ENCODE results near the gene RBM6. TPM values are rescaled to one million over a fixed set of nuclear protein-coding genes. Genes with fewer than 3 reads are reported as not detected.

Gene RBM6
- total RNA-seq, 1 donor from 2014 or later = 53.9 TPM

DNA sequence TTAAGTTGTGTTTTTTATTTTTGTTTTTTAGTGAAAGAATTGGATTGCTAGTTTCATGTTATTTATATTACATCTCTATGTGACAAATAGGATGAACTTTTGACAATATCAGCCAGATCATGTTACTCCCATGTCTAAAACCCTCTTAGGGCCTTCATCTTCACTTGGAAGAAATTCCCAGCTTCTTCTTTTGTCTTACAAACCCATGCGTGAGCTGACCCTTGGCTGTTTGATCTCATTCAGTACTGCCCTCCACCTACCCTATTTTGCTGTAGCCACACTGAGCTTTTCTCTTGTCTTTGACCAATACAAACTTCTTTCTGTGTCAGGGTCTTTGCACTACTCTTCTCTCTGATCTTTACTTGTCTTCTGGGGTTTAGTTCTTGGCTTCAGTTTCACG is 37.0 kb downstream of the RBM6 start:
- H3K9ac ChIP-seq (ENCODE audit: low read length) = no peak overlapping the region
- H3K4me3 Mint-ChIP-seq (ENCODE audit: unreplicated experiment) = no peak overlapping the region
- H3K9me3 Mint-ChIP-seq (ENCODE audit: unreplicated experiment) = no peaks in the 10 kb centered on the region
- no peak overlapping the region for H2AFZ ChIP-seq (ENCODE audit: low read depth, low read length)
- DNase-seq (ENCODE audit: low read depth) (no peak), FAIRE-seq (no peak)
- H3K4me3 ChIP-seq (ENCODE audit: insufficient read depth, low read depth, low read length) = no peak overlapping the region
- no peak overlapping the region for H3K4me2 ChIP-seq (ENCODE audit: low read length)
- H3K36me3 ChIP-seq (ENCODE audit: insufficient read depth, low read length) = peaks cover 22% of the 10 kb centered on the region
- no peaks in the 10 kb centered on the region for H3K27me3 ChIP-seq (ENCODE audit: insufficient read depth, low read length)
- TF ChIP-seq, protein P1, sequence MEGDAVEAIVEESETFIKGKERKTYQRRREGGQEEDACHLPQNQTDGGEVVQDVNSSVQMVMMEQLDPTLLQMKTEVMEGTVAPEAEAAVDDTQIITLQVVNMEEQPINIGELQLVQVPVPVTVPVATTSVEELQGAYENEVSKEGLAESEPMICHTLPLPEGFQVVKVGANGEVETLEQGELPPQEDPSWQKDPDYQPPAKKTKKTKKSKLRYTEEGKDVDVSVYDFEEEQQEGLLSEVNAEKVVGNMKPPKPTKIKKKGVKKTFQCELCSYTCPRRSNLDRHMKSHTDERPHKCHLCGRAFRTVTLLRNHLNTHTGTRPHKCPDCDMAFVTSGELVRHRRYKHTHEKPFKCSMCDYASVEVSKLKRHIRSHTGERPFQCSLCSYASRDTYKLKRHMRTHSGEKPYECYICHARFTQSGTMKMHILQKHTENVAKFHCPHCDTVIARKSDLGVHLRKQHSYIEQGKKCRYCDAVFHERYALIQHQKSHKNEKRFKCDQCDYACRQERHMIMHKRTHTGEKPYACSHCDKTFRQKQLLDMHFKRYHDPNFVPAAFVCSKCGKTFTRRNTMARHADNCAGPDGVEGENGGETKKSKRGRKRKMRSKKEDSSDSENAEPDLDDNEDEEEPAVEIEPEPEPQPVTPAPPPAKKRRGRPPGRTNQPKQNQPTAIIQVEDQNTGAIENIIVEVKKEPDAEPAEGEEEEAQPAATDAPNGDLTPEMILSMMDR (IDR thresholded peaks at IDR 0.05; ENCODE audit: insufficient read depth, low read depth, low read length) = no peak
- no peak for TF ChIP-seq EZH2 (IDR thresholded peaks at IDR 0.05; ENCODE audit: insufficient read depth, low read length)
- no peak overlapping the region for H3K27ac Mint-ChIP-seq (ENCODE audit: unreplicated experiment)
- peaks cover 16% of the 10 kb centered on the region for H3K79me2 ChIP-seq (ENCODE audit: insufficient read depth, low read length)
- peaks cover 4% of the 10 kb centered on the region for H3K36me3 Mint-ChIP-seq (ENCODE audit: low read depth, unreplicated experiment)
- no peaks in the 10 kb centered on the region for H3K9me3 ChIP-seq (ENCODE audit: insufficient read depth, low read depth, low read length)
- H3K27ac ChIP-seq (ENCODE audit: low read depth, low read length) = no peak overlapping the region
- H4K20me1 ChIP-seq (ENCODE audit: insufficient read depth, low read length) = peaks cover 25% of the 10 kb centered on the region
- H3K4me1 Mint-ChIP-seq (ENCODE audit: low read depth, unreplicated experiment) = peaks cover 6% of the 10 kb centered on the region
- H3K4me1 ChIP-seq (ENCODE audit: insufficient read depth, low read length) = peaks cover 8% of the 10 kb centered on the region
- no peaks in the 10 kb centered on the region for H3K27me3 Mint-ChIP-seq (ENCODE audit: low read depth, unreplicated experiment)

DNA sequence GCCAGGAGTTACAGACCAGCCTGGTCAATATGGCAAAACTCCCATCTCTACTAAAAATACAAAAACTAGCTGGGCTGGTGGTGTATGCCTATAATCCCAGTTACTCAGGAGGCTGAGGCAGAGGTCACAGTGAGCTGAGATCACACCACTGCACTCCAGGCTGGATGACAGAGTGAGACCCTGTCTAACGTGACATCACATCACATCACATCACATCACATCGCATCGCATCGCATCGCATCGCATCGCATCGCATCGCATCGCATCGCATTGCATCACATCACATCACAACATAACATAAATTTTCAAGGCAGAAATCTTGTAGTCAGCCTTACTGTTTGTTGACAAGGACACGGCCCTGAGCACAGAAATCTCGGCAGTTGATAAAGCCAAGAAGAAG is 44.4 kb downstream of the RBM6 start:
- no peaks in the 10 kb centered on the region for H3K27me3 Mint-ChIP-seq (ENCODE audit: low read depth, unreplicated experiment)
- FAIRE-seq = no peak
- TF ChIP-seq, protein P1 (IDR thresholded peaks at IDR 0.05; ENCODE audit: insufficient read depth, low read depth, low read length) = no peak
- TF ChIP-seq EZH2 (IDR thresholded peaks at IDR 0.05; ENCODE audit: insufficient read depth, low read length) = no peak
- Histone ChIP-seq H3K4me2 (ENCODE audit: low read length) (no peak overlapping the region), H3K9ac (ENCODE audit: low read length) (no peak overlapping the region), H3K79me2 (ENCODE audit: insufficient read depth, low read length) (peaks cover 10% of the 10 kb centered on the region), H4K20me1 (ENCODE audit: insufficient read depth, low read length) (peaks cover 27% of the 10 kb centered on the region), H3K9me3 (ENCODE audit: insufficient read depth, low read depth, low read length) (no peaks in the 10 kb centered on the region), H2AFZ (ENCODE audit: low read depth, low read length) (no peak overlapping the region), H3K36me3 (ENCODE audit: insufficient read depth, low read length) (peaks cover 6% of the 10 kb centered on the region), H3K27ac (ENCODE audit: low read depth, low read length) (no peak overlapping the region), H3K27me3 (ENCODE audit: insufficient read depth, low read length) (no peaks in the 10 kb centered on the region), H3K4me1 (ENCODE audit: insufficient read depth, low read length) (no peaks in the 10 kb centered on the region), H3K4me3 (ENCODE audit: insufficient read depth, low read depth, low read length) (no peak overlapping the region)
- no peaks in the 10 kb centered on the region for H3K4me1 Mint-ChIP-seq (ENCODE audit: low read depth, unreplicated experiment)
- no peak for DNase-seq (ENCODE audit: low read depth)
- H3K36me3 Mint-ChIP-seq (ENCODE audit: low read depth, unreplicated experiment) = peaks cover 2% of the 10 kb centered on the region
- no peak overlapping the region for H3K4me3 Mint-ChIP-seq (ENCODE audit: unreplicated experiment)
- no peak overlapping the region for H3K27ac Mint-ChIP-seq (ENCODE audit: unreplicated experiment)
- no peaks in the 10 kb centered on the region for H3K9me3 Mint-ChIP-seq (ENCODE audit: unreplicated experiment)

DNA sequence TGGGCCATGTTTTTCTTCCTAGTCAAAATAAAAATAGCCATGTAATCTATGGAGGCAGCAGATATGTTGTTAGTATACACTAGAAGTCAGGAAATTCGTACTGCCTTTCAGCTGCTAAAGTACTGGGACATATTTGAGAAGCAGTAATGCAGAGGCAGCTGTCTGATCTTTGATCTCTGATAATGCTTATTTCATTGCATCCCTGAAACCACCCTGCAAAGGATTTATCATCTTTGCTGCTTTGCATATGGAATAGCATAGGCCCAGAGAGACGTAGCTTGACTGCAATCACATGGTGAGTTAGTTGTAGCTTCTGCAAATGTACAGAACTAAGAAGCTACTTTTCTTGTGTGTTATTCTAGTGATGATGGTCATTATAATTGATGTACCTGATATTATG is 52.4 kb downstream of the RBM6 start:
- peaks cover 27% of the 10 kb centered on the region for H3K79me2 ChIP-seq (ENCODE audit: insufficient read depth, low read length)
- Mint-ChIP-seq H3K4me1 (ENCODE audit: low read depth, unreplicated experiment) (peaks cover 4% of the 10 kb centered on the region), H3K9me3 (ENCODE audit: unreplicated experiment) (no peaks in the 10 kb centered on the region), H3K4me3 (ENCODE audit: unreplicated experiment) (no peak overlapping the region), H3K27me3 (ENCODE audit: low read depth, unreplicated experiment) (no peaks in the 10 kb centered on the region), H3K27ac (ENCODE audit: unreplicated experiment) (no peak overlapping the region), H3K36me3 (ENCODE audit: low read depth, unreplicated experiment) (peaks cover 5% of the 10 kb centered on the region)
- peaks cover 2% of the 10 kb centered on the region for H3K36me3 ChIP-seq (ENCODE audit: insufficient read depth, low read length)
- DNase-seq (ENCODE audit: low read depth) = no peak
- H3K4me3 ChIP-seq (ENCODE audit: insufficient read depth, low read depth, low read length) = no peak overlapping the region
- H4K20me1 ChIP-seq (ENCODE audit: insufficient read depth, low read length) = peaks cover 34% of the 10 kb centered on the region
- FAIRE-seq = no peak
- H3K9me3 ChIP-seq (ENCODE audit: insufficient read depth, low read depth, low read length) = no peaks in the 10 kb centered on the region
- H3K9ac ChIP-seq (ENCODE audit: low read length) = no peak overlapping the region
- H3K27me3 ChIP-seq (ENCODE audit: insufficient read depth, low read length) = no peaks in the 10 kb centered on the region
- H3K27ac ChIP-seq (ENCODE audit: low read depth, low read length) = no peak overlapping the region
- H2AFZ ChIP-seq (ENCODE audit: low read depth, low read length) = no peak overlapping the region
- no peak overlapping the region for H3K4me2 ChIP-seq (ENCODE audit: low read length)
- peaks cover 3% of the 10 kb centered on the region for H3K4me1 ChIP-seq (ENCODE audit: insufficient read depth, low read length)
- no peak for TF ChIP-seq EZH2 (IDR thresholded peaks at IDR 0.05; ENCODE audit: insufficient read depth, low read length)

Data from astrocyte (in vitro differentiated cells and primary cell).